ENCODE measurements around the gene FER1L5.

Gene FER1L5

DNA sequence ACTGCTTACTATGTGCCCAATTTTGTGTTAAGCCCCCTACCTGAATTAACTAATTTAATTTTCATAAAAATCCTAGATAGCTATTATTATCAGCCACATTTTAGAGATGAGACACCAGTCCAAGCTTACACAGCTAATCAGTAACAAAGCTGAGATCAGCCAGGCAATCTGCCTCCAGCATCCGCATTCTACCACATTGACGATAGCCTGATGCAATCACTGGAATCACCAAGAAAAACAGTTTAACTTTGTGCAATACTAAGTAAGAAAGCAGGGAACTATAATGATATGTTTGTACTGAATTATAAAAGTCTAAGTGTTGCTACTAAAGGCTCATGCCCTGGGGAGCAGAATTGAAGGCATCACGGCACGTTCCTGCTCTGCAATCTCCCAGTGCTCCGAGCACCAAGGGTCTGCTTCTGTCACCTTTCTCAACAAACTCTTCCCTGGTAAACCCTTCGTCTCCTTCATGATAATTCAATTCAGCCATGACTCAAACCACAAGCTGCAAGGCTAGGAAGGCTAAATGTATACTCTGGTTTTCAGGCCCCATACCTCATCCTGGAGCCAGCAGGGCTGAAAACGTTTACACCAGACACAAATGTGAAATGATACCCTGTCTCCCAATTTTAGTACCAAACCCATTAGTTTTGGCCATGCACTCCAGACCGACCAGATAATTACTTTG, 23.8 kb upstream of the FER1L5 start:
- no peak for DNase-seq (ENCODE audit: low read depth)
- TF ChIP-seq, protein P1, sequence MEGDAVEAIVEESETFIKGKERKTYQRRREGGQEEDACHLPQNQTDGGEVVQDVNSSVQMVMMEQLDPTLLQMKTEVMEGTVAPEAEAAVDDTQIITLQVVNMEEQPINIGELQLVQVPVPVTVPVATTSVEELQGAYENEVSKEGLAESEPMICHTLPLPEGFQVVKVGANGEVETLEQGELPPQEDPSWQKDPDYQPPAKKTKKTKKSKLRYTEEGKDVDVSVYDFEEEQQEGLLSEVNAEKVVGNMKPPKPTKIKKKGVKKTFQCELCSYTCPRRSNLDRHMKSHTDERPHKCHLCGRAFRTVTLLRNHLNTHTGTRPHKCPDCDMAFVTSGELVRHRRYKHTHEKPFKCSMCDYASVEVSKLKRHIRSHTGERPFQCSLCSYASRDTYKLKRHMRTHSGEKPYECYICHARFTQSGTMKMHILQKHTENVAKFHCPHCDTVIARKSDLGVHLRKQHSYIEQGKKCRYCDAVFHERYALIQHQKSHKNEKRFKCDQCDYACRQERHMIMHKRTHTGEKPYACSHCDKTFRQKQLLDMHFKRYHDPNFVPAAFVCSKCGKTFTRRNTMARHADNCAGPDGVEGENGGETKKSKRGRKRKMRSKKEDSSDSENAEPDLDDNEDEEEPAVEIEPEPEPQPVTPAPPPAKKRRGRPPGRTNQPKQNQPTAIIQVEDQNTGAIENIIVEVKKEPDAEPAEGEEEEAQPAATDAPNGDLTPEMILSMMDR (IDR thresholded peaks at IDR 0.05; ENCODE audit: insufficient read depth, low read depth, low read length, missing control alignments) = no peak
- no peak overlapping the region for H3K4me3 ChIP-seq (ENCODE audit: low read length)

DNA sequence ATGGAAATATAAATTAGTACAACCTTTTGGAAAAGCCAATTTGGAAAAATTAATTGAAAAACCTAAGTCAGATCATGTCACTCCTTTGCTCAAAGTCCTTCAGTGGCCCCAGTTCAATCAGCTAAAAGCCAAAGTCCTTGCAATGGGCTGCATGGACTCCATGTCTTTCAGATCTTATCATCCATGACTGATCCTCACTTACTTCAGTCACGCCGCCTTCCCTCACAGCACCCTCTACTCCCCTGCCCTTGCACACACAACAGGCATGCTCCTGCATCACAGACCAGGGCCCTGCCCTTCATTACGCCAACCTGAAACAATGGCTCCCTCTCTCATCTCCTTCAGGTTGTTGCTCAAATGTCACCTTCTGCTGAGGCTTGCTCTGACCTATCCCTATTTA, 20.0 kb upstream of the FER1L5 start:
- TF ChIP-seq, protein P1 (IDR thresholded peaks at IDR 0.05; ENCODE audit: insufficient read depth, low read depth, low read length, missing control alignments) = no peak
- no peak for DNase-seq (ENCODE audit: low read depth)
- no peak overlapping the region for H3K4me3 ChIP-seq (ENCODE audit: low read length)

DNA sequence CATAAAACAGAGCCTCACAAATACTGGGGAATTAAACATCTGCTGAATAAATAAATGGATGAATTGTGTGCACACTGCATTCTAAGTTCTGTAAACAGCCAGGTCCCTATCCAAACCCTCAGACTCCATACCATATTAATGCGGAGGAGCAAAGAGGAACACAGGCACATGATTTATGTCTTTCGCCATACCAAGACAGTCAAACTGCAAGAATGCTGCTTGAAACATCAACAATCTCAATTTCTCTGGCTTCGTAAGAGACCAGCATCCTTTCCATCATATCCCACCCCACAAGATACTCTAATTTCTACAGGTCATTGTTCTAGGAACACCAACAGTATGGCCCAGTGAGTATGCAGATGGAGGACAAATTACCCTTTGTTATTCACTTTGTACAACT, 19.4 kb upstream of the FER1L5 start:
- no peak overlapping the region for H3K4me3 ChIP-seq (ENCODE audit: low read length)
- TF ChIP-seq, protein P1 (IDR thresholded peaks at IDR 0.05; ENCODE audit: insufficient read depth, low read depth, low read length, missing control alignments) = no peak
- no peak for DNase-seq (ENCODE audit: low read depth)

- no peak overlapping the region for H3K4me3 ChIP-seq (ENCODE audit: low read length)
- DNase-seq (ENCODE audit: low read depth) = no peak
- TF ChIP-seq, protein P1 (IDR thresholded peaks at IDR 0.05; ENCODE audit: insufficient read depth, low read depth, low read length, missing control alignments) = no peak
Observed at GRCh38 chr2:96625571-96626552, 16.7 kb upstream of the FER1L5 start.

GRCh38 chr2:96626553-96626942, 16.0 kb upstream of the FER1L5 start:
- TF ChIP-seq, protein P1 (IDR thresholded peaks at IDR 0.05; ENCODE audit: insufficient read depth, low read depth, low read length, missing control alignments) = no peak
- DNase-seq (ENCODE audit: low read depth) = no peak
- H3K4me3 ChIP-seq (ENCODE audit: low read length) = no peak overlapping the region

GRCh38 chr2:96631804-96632435, 10.6 kb upstream of the FER1L5 start:
- peak; percentile 31 for DNase-seq (ENCODE audit: low read depth)
- TF ChIP-seq, protein P1 (IDR thresholded peaks at IDR 0.05; ENCODE audit: insufficient read depth, low read depth, low read length, missing control alignments) = no peak
- H3K4me3 ChIP-seq (ENCODE audit: low read length) = no peak overlapping the region

Data from epithelial cell of esophagus (primary cell).